Uterus (tissue), 4 donors: Measurements from ENCODE around the gene GSE1. TPM values are rescaled to one million over a fixed set of nuclear protein-coding genes. Genes with fewer than 3 reads are reported as not detected.

Experiments
- DNase-seq, 2 donors: peaks; one replicate each; pipeline ENCODE4 v3.0.0-alpha.2; 2019 to 2020
- H3K27ac ChIP-seq, 2 donors: fragments of 200-600 bp; sonication (generic); 1 replicate in 1 of 2; 2 replicates in 1 of 2; pipeline ENCODE4 v1.5.1; 2016 to 2018
- H3K27me3 ChIP-seq, 2 donors: fragments of 200-600 bp; sonication (generic); one replicate each; pipeline ENCODE4 v1.5.1; 2018 to 2019; ENCODE audit warnings: control low read depth in 1 of 2
- H3K36me3 ChIP-seq, 2 donors: fragments of 200-600 bp; sonication (generic); one replicate each; pipeline ENCODE4 v1.5.1; 2019; ENCODE audit warnings: control low read depth in 1 of 2
- H3K4me1 ChIP-seq, 2 donors: fragments of 200-600 bp; sonication (generic); one replicate each; pipeline ENCODE4 v1.5.1; 2018 to 2019; ENCODE audit warnings: control low read depth in 1 of 2
- H3K4me3 ChIP-seq, 2 donors: fragments of 200-600 bp; sonication (generic); 1 replicate in 1 of 2; 2 replicates in 1 of 2; pipeline ENCODE4 v1.5.1; 2018 to 2019; ENCODE audit warnings: mild to moderate bottlenecking in 1 of 2
- H3K9me3 ChIP-seq, 2 donors: fragments of 200-600 bp; sonication (generic); one replicate each; pipeline ENCODE4 v1.5.1; 2019; ENCODE audit warnings: control low read depth in 1 of 2
- CTCF ChIP-seq, 4 experiments: fragments of 200-600 bp in 2 of 4; fragments of 450-650 bp in 2 of 4; sonication (generic) in 2 of 4; IDR thresholded peaks; one replicate each; pipeline ENCODE4 v1.5.1; 2016 to 2019; ENCODE audit warnings: antibody characterized with exemption in 4 of 4, mild to moderate bottlenecking in 2 of 4, moderate library complexity in 1 of 4
- POLR2A ChIP-seq, 2 donors: fragments of 450-650 bp; IDR thresholded peaks; one replicate each; pipeline ENCODE4 v1.6.1; 2016; ENCODE audit warnings: antibody characterized with exemption in 2 of 2, mild to moderate bottlenecking in 1 of 2, moderate library complexity in 1 of 2
- intact Hi-C: fragments of 100-400 bp; cut with DNase I; formaldehyde crosslinking; loops from one replicate; pipeline ENCODE4 v1.15.1; 2023; ENCODE audit warnings: low total_unique reads
- total RNA-seq, 4 donors: library from RNA; depleted of rRNA in 3 of 4; stranded (reverse); fragments of >200 nt in 3 of 4; gene quantifications; one replicate each; pipeline versions ENCODE4 v1.1.0 to v1.2.4, GENCODE V29; 2014 to 2023
- donor health status: DM: yes; HTN: yes; CAD: no.

Gene GSE1
- total RNA-seq, 4 donors from 2014 or later, result 32.6 to 128 (median 73.9) TPM

DNA sequence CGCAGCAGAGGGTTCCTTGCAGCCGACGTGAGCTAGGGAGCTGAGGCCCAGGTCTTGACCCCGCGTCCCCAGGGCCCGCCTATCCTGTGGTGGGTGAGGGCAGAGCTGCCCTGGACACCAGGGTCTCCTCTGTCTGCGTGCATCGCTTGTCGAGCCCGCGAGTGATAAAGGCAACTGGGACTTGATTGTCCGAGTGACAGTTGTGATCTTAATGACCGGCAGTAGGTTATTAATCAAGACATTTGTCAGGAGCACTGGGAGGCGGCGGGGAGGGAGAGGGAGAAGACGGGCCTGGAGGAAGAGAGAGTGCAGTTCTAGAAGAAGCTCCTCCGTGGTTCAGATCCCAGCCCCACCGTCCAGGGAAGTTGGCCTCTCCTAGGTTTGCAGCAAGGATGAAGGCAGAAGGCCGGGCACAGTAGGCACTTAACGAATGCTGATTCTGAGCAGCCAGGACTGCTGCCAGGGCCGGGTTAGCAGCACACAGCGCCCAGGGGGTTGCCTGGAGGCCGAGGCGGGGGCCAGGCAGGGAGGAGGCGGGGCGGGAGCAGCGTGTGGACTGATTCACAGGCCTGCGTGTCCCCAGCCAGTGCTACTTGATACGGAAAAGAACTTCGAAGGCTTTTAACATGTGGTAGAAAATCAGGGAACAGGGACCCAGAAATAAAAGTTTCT, 11.3 kb upstream of the GSE1 start:
- Histone ChIP-seq H3K27me3 (no peaks in the 10 kb centered on the region), H3K9me3 (no peaks in the 10 kb centered on the region), H3K4me1 (peaks cover 0 to 10% of the 10 kb centered on the region in 2 donors), H3K4me3 (no peak overlapping the region), H3K27ac (peak overlapping the region; percentile 2 to 55), H3K36me3 (no peaks in the 10 kb centered on the region)
- TF ChIP-seq POLR2A (IDR thresholded peaks at IDR 0.05), result no peak
- TF ChIP-seq CTCF (IDR thresholded peaks at IDR 0.05), result no peak
- intact Hi-C loops, result no loop called here
- DNase-seq, result peak in 1 of 2 donors; percentile 41

DNA sequence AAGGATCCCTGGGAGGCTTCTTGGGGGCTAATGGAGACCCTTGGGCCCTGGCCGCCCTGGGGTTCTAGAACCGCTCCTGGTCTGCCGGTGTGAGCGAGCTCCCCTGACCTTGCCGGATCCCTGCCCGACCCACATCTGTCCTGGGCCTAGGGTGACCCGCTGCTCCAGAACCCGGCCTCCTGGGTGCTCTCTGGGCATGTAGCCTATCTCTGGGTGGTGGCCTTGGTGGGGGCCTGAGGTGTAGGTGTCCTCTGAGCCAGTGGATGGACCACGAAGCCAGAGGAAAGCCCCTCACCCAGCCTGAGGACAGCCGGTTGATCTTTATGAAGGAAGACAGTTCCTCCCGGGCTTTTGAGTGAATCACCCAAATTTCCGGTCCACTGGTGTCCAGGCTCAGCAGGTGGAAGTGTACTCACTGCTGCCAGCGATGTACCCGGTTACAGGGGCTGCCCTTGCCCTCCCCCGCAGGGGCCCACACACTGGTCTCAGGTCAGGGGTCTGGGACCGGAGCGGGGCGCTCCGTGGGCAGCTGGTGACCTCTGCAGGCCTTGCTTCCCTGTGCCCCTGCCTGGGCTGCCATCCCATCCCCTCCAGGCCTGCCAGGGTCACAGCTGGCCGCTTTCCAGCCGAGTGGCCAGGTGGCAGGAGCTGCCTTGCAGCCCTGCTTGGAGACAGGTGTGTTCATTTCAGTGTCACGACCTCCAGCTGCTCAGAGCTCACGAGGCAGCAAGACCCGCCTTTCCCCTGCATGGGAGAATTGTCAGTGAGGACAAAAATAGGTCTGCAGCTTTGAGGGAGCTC, 10.5 kb upstream of the GSE1 start:
- H3K4me3 ChIP-seq, result no peak overlapping the region
- DNase-seq, result no peak
- TF ChIP-seq CTCF (IDR thresholded peaks at IDR 0.05) (no peak), POLR2A (IDR thresholded peaks at IDR 0.05) (no peak)
- H3K9me3 ChIP-seq, result no peaks in the 10 kb centered on the region
- peaks cover 0 to 16% of the 10 kb centered on the region in 2 donors for H3K4me1 ChIP-seq
- intact Hi-C loops, result no loop called here
- peak overlapping the region in 1 of 2 donors; percentile 55 for H3K27ac ChIP-seq
- H3K36me3 ChIP-seq, result no peaks in the 10 kb centered on the region
- H3K27me3 ChIP-seq, result no peaks in the 10 kb centered on the region

- H3K9me3 ChIP-seq, result no peaks in the 10 kb centered on the region
- no peak overlapping the region for H3K4me3 ChIP-seq
- peaks cover 0 to 18% of the 10 kb centered on the region in 2 donors for H3K4me1 ChIP-seq
- TF ChIP-seq POLR2A (IDR thresholded peaks at IDR 0.05) (no peak), CTCF (IDR thresholded peaks at IDR 0.05) (no peak)
- H3K36me3 ChIP-seq, result no peaks in the 10 kb centered on the region
- intact Hi-C loops, result no loop called here
- peak overlapping the region in 1 of 2 donors; percentile 55 for H3K27ac ChIP-seq
- DNase-seq, result no peak
- no peaks in the 10 kb centered on the region for H3K27me3 ChIP-seq
Observed at GRCh38 chr16:85603203-85603755, 9.8 kb upstream of the GSE1 start.

GRCh38 chr16:85604145-85604705, 8.9 kb upstream of the GSE1 start:
- intact Hi-C loops, result no loop called here
- Histone ChIP-seq H3K4me3 (no peak overlapping the region), H3K9me3 (no peaks in the 10 kb centered on the region), H3K36me3 (no peaks in the 10 kb centered on the region), H3K4me1 (peaks cover 0 to 18% of the 10 kb centered on the region in 2 donors), H3K27ac (no peak overlapping the region), H3K27me3 (no peaks in the 10 kb centered on the region)
- DNase-seq, result no peak
- TF ChIP-seq POLR2A (IDR thresholded peaks at IDR 0.05) (no peak), CTCF (IDR thresholded peaks at IDR 0.05) (no peak)
